ENCODE results near the gene FBRSL1. TPM values are rescaled to one million over a fixed set of nuclear protein-coding genes. Genes with fewer than 3 reads are reported as not detected.
A peak's percentile ranks its signal among the peaks of the same experiment; 100 is the strongest.

FBRSL1 gene
- total and polyA plus RNA-seq, 2 donors (not counting 3 experiments of a cell fraction or from before 2014, with no cell fraction given) = 19.3 to 79.8 TPM

DNA sequence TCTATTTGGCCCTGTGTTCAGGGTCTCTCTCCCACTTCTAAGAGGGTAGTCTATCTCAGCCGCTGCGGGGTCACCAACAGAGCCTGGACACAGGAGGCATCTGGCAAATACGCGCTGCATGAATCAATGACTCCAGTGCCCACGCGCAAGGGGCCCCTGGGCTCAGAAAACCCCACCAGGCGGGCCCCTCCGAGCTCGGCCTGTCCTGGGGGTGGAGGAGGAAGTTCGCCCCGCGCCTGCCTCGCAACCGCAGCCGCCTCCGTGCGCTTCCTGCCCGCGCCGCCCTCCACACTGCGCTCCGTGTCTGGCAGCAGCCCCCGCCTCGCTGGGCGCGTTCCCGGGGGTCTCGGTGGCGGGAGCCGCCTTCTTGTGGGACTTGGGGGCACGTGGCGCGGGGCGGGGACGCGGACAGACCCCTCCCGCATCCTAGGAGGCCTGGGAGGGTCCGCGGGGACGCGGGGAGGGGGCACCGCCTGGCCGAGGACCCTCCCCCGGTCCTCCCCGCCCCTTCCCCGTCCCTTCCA lies 811 bp upstream of the FBRSL1 start:
- no peaks in the 10 kb centered on the region for H3K36me3 ChIP-seq (ENCODE audit: control insufficient read depth in 2 of 2, extremely low read depth in 1 of 2, insufficient read depth in 2 of 2, low read length in 2 of 2)
- peaks cover 15% of the 10 kb centered on the region for H3K4me1 ChIP-seq (ENCODE audit: control insufficient read depth, extremely low read depth, insufficient read depth, low read length)
- dilution Hi-C loops (cut with MboI; ENCODE audit: extremely low pct_ligation_motif_present, low sequenced_read_pairs) = no loop called here
- no peak overlapping the region for H3K27ac ChIP-seq (ENCODE audit: insufficient read depth, low read depth, low read length)
- H3K4me3 ChIP-seq (replicated peaks in 1 of 3; ENCODE audit: insufficient read depth in 1 of 3, low read depth in 1 of 3, low read length in 3 of 3) = peak overlapping the region; percentile 15 to 58 (median 39)
- peak overlapping the region; percentile 56 for H3K4me2 ChIP-seq (ENCODE audit: insufficient read depth, low read length)
- peak overlapping the region; percentile 85 for H2AFZ ChIP-seq (ENCODE audit: low read depth, low read length)
- BruUV-seq (replicated peaks) = no TSS peak
- no peaks in the 10 kb centered on the region for H3K27me3 ChIP-seq (ENCODE audit: control insufficient read depth in 2 of 2, insufficient read depth in 2 of 2, low read length in 2 of 2)
- no peaks in the 10 kb centered on the region for H3K9me1 ChIP-seq (replicated peaks; ENCODE audit: control insufficient read depth, extremely low read depth, insufficient read depth, low read length)
- no peaks in the 10 kb centered on the region for H3K9me3 ChIP-seq (replicated peaks; ENCODE audit: control insufficient read depth, insufficient read depth, low read length)
- intact Hi-C loops (cut with micrococcal nuclease) = no loop called here
- CTCF ChIA-PET = no interaction called here
- POLR2A ChIA-PET = no interaction called here
- FAIRE-seq (no peak), DNase-seq (ENCODE audit: low read depth, low spot score) (peak; percentile 12)
- H3K9ac ChIP-seq (replicated peaks; ENCODE audit: extremely low read depth, insufficient read depth, low read length) = no peak overlapping the region
- peaks cover 30% of the 10 kb centered on the region for H3K79me2 ChIP-seq (ENCODE audit: control insufficient read depth, insufficient read depth, low read length)
- TF ChIP-seq GATA2 (IDR thresholded peaks at IDR 0.05; ENCODE audit: insufficient read depth, insufficient read length, low read depth, low read length) = no peak
- no peak for TF ChIP-seq FOS (IDR thresholded peaks at IDR 0.05; ENCODE audit: borderline replicate concordance, insufficient read depth, low read length)
- peaks cover 3% of the 10 kb centered on the region for H4K20me1 ChIP-seq (replicated peaks; ENCODE audit: control insufficient read depth, extremely low read depth, insufficient read depth, low read length)

DNA sequence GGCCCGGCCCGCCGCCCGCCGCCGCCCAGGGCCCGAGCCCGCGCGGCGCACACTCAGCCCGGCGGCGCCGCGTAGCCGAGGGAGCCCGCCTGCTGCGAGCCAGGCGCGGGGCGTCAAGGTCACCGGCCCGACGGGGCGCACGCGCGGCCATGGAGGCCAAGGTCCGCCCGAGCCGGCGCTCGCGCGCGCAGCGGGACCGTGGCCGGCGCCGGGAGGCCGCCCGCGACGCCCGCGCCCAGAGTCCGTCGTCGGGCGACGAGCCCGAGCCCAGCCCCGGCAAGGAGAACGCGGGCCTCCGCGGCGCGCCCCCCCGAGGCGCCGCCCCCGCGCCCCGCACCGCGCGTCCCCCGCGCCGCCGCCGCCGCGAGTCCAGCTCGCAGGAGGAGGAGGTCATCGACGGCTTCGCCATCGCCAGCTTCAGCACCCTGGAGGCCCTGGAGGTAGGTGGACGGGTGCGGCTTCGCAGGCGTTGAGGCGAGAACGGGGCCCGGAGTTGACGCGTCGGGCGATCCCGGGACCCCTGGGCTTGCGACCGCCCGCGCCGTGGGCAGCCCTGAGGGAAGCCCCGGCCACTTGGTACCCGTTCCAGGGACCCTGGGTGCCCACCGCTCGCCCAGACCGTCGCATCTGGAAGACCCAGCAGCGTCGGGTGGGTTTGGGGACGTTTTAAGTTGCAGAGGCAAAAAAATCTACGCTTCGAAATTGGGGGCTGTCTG lies 629 bp downstream of the FBRSL1 start:
- Histone ChIP-seq H3K27ac (ENCODE audit: insufficient read depth, low read depth, low read length) (no peak overlapping the region), H2AFZ (ENCODE audit: low read depth, low read length) (peak overlapping the region; percentile 34), H4K20me1 (replicated peaks; ENCODE audit: control insufficient read depth, extremely low read depth, insufficient read depth, low read length) (peaks cover 3% of the 10 kb centered on the region), H3K4me1 (ENCODE audit: control insufficient read depth, extremely low read depth, insufficient read depth, low read length) (peaks cover 15% of the 10 kb centered on the region), H3K4me3 (replicated peaks in 1 of 3; ENCODE audit: insufficient read depth in 1 of 3, low read depth in 1 of 3, low read length in 3 of 3) (peak overlapping the region; percentile 56 to 69 (median 67)), H3K4me2 (ENCODE audit: insufficient read depth, low read length) (peak overlapping the region; percentile 88), H3K27me3 (ENCODE audit: control insufficient read depth in 2 of 2, insufficient read depth in 2 of 2, low read length in 2 of 2) (no peaks in the 10 kb centered on the region), H3K9ac (replicated peaks; ENCODE audit: extremely low read depth, insufficient read depth, low read length) (peak overlapping the region; percentile 51), H3K36me3 (ENCODE audit: control insufficient read depth in 2 of 2, extremely low read depth in 1 of 2, insufficient read depth in 2 of 2, low read length in 2 of 2) (no peaks in the 10 kb centered on the region), H3K9me3 (replicated peaks; ENCODE audit: control insufficient read depth, insufficient read depth, low read length) (no peaks in the 10 kb centered on the region), H3K9me1 (replicated peaks; ENCODE audit: control insufficient read depth, extremely low read depth, insufficient read depth, low read length) (no peaks in the 10 kb centered on the region), H3K79me2 (ENCODE audit: control insufficient read depth, insufficient read depth, low read length) (peaks cover 40% of the 10 kb centered on the region)
- intact Hi-C loops (cut with micrococcal nuclease) (loop anchor here (1.0 to 2.0 kb wide), 2 partner anchors 16 to 70 kb away; no protein-coding TSS in a partner anchor), dilution Hi-C loops (cut with MboI; ENCODE audit: extremely low pct_ligation_motif_present, low sequenced_read_pairs) (no loop called here)
- DNase-seq (ENCODE audit: low read depth, low spot score) (no peak), FAIRE-seq (no peak)
- no peak for TF ChIP-seq EZH2 (IDR thresholded peaks at IDR 0.05; ENCODE audit: borderline replicate concordance, low read depth, low read length, severe bottlenecking)
- TF ChIP-seq, protein P1, sequence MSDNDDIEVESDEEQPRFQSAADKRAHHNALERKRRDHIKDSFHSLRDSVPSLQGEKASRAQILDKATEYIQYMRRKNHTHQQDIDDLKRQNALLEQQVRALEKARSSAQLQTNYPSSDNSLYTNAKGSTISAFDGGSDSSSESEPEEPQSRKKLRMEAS (IDR thresholded peaks at IDR 0.05; ENCODE audit: insufficient read depth, insufficient read length) = no peak
- TF ChIP-seq MYC (IDR thresholded peaks at IDR 0.05; ENCODE audit: low read depth, low read length) = no peak
- TF ChIP-seq, protein P2, sequence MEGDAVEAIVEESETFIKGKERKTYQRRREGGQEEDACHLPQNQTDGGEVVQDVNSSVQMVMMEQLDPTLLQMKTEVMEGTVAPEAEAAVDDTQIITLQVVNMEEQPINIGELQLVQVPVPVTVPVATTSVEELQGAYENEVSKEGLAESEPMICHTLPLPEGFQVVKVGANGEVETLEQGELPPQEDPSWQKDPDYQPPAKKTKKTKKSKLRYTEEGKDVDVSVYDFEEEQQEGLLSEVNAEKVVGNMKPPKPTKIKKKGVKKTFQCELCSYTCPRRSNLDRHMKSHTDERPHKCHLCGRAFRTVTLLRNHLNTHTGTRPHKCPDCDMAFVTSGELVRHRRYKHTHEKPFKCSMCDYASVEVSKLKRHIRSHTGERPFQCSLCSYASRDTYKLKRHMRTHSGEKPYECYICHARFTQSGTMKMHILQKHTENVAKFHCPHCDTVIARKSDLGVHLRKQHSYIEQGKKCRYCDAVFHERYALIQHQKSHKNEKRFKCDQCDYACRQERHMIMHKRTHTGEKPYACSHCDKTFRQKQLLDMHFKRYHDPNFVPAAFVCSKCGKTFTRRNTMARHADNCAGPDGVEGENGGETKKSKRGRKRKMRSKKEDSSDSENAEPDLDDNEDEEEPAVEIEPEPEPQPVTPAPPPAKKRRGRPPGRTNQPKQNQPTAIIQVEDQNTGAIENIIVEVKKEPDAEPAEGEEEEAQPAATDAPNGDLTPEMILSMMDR (IDR thresholded peaks at IDR 0.05; ENCODE audit: extremely low read depth in 1 of 2, insufficient read depth in 1 of 2, low read depth in 1 of 2, low read length in 2 of 2) = no peak
- TF ChIP-seq JUN (IDR thresholded peaks at IDR 0.05; ENCODE audit: borderline replicate concordance, insufficient read depth, insufficient read length, low read depth) = no peak
- no peak for TF ChIP-seq GATA2 (IDR thresholded peaks at IDR 0.05; ENCODE audit: insufficient read depth, insufficient read length, low read depth, low read length)
- no peak for TF ChIP-seq POLR2A (IDR thresholded peaks at IDR 0.05; ENCODE audit: low read depth, low read length)
- no peak for TF ChIP-seq FOS (IDR thresholded peaks at IDR 0.05; ENCODE audit: borderline replicate concordance, insufficient read depth, low read length)
- TF ChIP-seq POLR2AphosphoS5 (IDR thresholded peaks at IDR 0.05; ENCODE audit: insufficient read depth, low read depth, low read length) = no peak
- POLR2A ChIA-PET = no interaction called here
- CTCF ChIA-PET = interaction anchor here (2.3 kb wide), 1 partner anchor 33 kb away, joined by 10 read pairs; no protein-coding TSS in a partner anchor
- no TSS peak for BruUV-seq (replicated peaks)
